Eye (tissue), 1 donor: ENCODE measurements around the gene SLCO2A1.

ENCODE experiments used
- DNase-seq: peaks from one replicate; pipeline ENCODE4 v3.0.0-alpha.2; 2015

Gene SLCO2A1

DNA sequence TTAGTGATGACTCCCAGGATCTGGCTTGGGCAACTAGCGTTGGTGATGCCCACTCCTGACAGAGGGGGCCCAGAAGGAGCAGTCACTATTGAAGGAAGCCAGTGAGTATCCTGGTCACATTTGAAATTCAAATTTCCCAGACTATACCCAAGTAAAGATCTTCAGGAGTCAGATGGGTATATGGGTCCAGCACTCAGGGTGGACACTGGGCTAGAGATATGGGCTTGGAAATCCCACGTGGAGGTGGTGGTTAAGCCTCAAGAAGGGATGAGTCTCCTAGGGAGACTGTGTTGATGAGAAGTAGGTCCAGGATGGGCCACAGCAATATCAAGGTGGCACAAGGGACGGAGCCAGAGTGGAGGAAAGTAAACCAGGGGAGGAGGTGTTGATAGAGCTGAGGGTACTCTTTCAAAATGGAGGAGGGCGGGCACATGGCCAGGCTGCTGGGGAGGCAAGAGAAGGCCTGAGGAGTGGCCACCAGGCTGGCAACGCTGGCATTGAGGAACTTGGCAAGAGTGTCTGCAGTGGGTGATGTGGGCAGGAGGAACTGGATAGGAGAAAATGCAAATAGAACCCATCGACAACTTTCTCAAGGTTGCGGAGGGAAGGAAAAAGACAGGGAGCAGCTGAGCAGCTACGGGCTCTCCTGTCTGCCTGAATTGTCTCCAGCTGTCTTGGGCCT lies 3.7 kb upstream of the SLCO2A1 start:
- no peak for DNase-seq

DNA sequence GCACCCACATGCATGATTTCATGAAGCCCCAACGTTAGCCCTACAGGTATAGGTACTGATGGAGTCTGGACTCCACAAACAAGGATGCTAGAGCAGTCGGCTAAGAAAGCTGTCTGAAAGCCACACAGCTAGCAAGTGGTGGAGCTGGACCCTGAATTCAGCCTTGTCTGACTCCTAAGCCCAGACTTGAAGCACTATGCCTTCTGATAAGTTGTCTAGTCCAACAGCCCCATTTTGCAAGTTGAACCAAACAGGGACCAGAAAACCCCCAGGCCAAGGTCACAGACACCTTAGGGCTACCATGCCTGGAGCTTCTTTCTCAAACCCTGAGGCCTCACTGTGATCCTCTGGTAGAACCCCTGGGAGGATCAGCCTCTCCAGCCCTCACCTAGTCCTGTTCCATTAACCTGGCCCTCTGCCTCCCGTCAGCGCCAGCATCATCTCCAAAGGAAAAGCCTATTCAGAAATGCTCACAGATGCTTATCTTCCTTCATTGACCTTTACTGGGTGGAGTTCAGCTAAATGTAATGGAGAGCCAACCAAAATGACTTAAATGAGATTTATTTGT lies 1.7 kb upstream of the SLCO2A1 start:
- DNase-seq: no peak

DNA sequence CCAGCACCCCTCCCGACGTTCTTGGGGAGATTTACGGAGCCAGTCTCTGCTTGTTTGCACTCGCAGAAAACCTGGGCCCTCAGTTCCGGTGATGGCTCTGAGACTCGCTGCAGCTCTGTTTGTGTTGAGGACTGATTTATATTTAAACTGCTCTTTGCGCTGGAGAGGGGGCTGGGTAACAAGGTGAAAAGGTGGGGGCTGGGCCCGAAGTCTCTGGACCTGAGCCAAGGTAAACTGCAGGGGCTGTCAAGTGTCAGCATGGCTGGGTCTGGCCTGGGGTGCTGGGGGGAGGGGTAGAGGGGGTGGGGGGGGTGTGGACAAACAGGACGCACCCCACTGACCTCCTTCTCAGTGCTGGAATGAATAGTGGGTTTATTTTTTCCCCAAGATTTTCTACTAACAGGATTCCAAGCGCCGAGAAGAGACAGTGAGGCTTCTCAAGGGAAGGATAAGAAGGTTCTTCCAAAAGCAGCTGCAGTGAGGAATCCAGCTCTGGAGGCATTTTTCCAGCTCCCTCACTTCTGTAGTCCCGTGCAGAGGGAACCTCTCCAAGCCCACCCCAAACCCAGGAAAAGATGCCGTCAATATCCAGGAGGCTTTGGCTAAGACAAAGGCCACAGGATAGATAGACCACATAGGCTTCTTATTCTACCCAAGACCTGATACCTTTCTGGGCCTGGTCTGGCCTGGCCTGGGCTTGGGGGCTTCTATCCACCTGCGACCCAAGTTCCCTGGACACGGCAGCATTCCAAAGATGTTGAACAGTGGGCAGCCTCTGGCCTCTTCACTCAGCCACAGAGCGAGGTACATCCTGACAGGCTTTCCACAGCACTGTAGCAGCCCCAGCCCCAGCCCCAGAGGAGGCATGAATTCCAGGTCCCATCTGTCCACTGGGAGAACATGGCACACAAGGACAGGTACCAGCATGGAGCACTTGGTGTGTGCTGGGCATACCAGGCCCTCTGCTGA lies 938 bp upstream of the SLCO2A1 start:
- peak; percentile 38 for DNase-seq

DNA sequence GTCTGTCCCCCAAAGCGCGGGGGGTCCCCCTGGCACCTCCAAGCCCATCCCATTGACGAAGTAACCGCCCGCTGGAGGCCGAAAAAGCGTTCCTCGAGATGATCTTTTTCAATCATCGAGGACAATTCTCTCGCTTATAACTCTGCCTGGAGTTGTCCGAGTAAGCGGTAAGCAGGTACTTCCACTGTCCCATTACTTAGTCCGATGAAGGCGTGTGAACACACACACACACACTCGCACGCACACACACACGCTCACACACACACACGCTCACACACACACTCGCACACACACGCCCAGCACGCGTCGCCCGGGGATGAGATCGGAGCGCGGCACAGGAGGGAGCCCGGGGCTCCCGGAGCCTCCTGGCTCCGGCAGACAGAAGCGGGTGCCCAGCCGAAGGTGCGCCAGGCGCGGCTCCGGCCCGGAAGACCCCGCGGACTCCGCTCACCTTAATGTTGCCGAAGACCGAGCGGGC lies 430 bp downstream of the SLCO2A1 start:
- no peak for DNase-seq

DNA sequence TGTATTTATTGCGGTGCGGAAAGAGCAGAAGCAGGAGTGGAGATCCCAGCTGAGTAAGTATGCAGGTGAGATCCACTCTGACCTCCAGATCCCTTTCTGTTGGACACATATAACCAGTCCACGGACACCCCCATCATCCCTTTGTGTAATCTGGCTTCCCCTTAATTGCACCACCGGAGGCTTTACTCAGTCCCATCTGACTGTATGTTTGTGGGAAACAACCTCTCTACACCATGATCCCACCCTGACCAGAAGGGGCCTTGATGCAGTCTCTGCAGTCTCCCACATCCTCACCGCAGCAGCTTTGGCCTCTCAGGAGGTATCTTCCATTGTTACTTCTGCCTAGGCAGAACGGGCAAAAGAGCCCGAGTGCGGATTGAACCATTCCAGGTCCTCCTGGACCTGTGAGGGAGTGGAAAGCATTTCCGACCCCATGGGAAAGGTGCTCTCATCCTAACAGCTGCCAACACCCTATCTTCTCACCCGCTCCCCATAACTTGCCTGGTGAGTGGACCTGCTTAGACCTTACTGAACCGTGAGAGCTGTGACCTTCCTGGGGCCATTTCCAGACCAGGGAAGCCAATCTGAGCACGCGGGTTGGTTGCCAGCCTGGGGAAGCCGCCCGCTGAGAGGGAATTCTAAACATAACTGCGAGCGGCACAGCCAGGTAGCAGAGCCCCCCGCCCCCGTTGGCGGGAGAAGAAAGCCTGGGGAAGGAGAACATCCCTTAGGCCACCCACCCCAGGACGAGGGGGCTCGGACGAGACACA lies 1.1 kb downstream of the SLCO2A1 start:
- peak; percentile 38 for DNase-seq

DNA sequence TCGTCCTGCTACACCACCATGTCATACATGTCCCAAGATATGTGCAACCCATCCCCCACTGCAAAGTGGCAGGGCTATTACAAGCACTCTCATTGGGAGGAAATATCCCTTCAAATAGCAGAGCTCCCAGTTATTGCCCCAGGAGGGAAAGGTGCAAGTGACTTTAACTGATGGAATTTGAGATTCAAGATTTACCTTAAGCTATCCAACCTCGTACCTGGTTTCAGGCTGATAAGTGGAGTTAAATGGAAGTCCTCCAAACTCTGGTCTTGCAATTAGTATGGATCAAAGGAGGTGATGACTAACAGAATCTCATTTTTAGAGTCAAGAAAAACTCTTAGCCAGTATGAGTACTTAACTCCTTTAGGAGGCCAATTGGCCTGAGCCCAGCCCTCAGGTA lies 2.1 kb downstream of the SLCO2A1 start:
- no peak for DNase-seq

DNA sequence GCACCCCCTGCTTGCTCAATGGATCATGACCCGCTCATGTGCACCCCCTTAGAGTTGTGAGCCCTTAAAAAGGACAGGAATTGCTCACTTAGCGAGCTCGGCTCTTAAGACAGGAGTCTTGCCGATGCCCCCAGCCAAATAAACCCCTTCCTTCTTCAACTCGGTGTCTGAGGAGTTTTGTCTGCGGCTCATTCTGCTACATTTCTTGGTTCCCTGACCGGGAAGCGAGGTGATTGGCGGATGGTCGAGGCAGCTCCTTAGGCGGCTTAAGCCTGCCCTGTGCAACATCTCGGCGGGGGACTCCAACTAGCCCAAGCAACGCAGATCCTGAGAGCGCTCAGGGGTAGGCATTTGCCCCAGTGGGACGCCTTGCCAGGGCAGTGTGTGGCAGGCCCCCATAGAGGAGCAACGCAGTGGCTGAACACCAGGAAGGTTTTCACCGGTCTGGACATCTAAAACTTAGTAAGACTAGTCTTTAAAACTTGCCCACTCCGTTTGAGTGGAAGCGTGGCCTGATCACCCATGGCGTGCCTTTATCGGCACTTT lies 9.5 kb downstream of the SLCO2A1 start:
- no peak for DNase-seq

DNA sequence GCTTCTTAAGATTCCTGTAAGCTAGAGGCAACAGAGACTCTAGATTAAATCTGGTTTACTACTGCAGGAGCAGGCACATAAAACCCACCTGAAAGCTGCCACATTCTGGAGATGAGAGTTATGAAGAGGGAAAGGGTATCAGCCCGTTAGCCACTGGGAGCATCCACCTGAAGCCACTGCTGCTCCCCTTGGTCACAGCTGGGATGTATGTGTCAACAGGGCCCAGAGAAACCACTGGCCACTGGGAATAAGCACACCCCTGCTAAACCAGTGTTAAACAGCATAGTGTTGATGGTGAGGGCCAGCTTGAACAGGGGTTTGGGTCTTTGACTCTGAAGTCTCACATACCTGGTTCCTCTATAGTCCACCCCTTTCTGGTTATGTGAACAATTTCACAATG lies 10.9 kb downstream of the SLCO2A1 start:
- no peak for DNase-seq

DNA sequence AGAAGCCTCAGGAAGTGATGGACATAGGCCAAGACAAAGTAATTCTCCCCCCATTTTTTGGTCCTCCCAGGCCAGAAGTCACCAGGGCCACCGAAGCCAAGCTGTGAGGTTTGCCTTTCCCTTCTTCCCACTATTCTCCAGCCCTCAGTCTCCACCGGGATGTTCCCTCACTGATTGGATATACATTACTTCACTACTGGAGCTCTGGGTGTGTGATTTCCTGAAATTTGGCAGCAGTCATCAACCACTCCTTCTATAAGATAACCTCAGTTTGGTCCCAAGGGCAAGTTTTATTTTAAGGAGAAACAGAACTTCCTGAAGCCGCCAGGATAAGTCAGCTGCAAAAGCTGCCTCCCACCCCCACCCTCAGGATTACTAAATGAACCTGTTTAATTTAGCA lies 11.3 kb downstream of the SLCO2A1 start:
- DNase-seq: no peak

DNA sequence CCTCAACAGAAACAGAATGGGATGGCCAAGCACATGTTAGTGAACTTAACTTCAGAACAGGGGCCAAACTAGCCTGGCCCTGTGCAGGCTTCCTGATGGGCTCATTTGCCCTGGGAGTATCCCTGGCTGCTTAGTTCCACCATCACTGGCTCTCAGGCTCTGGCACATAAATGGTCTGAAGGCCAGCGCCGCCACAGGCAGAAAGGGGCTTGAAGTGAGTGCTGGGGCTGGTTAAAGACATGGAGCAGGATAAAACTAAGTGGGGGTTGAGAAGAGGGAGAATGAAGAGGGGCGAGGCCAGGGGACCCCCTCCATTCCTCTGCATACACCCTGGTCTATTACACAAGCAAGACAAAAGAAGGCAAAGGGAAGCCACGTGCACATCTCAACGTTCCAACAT lies 12.2 kb downstream of the SLCO2A1 start:
- no peak for DNase-seq

DNA sequence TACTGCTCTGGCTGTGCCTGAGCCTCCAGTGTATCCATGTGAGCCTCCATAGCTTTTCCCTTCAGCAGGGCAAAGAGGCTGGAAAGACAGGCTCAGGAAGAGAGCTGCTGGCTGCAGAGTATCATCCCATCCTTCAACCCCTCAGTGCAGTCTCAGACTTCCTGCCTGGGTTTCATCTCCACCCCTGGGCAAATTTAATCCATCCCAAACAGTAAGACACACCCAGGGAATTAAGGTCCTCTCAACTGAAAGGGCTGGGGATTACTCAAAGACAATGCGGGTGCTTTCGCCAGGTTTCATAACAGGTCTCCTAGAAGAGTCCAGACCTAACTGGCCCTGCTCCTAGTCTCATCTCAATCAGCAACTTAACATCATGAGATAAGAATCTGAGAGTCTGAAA lies 15.5 kb downstream of the SLCO2A1 start:
- no peak for DNase-seq

DNA sequence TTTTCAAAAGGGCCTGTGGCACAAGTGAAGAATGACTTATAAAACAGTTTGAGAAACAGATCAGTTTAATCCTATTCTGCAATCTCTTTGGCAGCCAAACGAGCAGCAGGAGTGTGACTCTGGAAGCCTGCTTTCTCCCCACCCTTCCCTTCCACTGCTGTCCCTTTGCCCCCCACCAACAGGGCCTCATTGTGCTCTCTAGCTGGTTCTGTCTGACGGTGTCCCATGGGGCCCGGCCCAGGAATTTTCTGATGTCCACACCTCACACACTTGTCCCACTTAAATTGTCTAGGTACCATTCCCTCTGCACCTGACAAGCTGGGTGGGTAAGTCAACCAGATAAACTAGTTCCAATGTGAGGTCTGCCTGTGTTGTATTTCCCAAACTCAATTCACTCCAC lies 16.4 kb downstream of the SLCO2A1 start:
- no peak for DNase-seq

DNA sequence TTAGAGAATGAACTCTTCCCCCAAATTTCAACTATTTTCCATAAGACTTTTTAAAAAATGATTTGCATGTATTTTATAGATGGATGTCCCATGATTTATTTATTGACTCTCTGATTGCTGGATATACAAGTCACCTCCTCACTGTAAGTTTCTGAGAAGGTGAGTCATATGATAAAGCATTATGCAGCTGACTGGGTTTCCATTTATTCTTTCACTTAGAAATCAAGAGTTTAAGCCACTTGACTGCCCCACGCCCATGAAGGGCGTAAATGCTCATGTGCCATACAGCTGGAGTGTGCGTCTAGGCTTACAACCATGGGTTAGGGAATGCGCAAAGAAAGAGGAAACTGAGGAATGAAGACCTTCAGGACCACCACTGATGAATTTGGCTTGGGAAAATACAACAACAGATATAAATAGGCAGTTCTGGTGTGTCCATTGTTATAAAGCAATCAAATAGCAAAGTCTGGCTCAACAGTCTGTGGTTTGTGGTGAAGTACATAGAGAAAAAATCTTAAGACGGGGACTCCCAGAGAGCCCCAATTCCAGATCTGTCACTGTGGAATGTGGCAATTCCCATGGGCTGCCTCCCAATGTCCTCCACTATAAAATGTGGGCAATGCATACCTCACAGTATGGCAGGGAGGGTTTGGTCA lies 20.3 kb downstream of the SLCO2A1 start:
- no peak for DNase-seq

DNA sequence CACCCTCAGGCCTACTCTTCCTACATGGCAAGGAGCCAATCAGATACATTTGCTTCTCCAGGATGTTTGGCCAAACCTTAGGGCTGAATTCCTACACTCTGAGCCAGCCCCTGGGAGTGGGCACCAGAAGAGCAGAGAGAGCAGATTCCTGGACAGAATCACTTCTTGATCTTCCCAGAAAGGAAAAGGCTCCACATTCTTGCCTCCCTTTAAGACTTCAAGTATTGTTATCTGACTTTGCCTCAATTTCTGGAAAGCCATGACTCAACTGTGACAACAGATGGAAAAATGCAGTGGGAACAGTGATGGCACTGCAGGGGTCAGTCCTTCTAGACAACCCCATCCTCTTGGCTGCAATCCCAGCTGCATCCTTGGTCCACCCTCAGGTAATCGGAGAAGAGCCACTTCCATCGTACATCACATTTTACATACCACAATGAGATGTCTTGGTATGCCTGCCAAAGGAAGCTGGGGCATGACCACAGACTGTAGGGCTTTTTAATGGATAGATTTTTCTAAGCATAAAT lies 21.0 kb downstream of the SLCO2A1 start:
- DNase-seq: no peak

DNA sequence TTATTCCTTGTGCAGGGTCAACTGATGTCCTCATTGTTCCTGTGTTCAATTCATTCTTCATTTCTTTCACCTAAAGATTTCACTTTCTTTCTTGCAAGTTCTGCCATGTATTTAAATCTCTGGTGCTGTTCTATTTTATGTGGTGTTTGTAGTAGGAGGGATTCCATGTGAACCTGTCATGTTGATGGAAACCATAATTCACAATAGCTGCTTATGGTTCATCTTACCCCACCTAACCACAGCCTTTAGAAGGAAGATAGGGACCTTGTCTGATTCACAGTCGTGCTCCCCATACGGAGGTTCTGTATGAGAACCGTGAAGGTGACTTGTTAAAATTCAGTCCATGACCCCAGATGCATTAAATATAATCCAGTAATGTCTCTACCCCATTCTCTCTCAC lies 21.9 kb downstream of the SLCO2A1 start:
- no peak for DNase-seq

DNA sequence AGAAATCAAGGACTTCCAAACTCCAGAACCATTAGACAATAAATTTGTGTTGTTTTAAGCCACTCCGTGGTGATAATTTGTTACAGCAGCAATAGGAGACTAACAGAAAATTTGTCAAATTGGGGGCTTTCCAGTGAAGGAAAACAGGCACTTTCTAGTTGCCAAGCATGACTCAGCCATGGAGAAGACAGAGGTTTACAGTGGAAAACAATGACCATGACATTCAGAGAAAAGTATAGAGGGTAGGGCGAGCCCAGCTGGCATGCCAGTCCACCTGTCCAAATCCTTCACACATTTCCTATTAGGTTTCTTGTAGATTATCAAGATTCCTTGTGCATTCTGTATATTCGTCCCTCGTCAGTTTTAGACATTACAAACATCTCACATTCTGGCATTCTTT lies 24.9 kb downstream of the SLCO2A1 start:
- DNase-seq: no peak

DNA sequence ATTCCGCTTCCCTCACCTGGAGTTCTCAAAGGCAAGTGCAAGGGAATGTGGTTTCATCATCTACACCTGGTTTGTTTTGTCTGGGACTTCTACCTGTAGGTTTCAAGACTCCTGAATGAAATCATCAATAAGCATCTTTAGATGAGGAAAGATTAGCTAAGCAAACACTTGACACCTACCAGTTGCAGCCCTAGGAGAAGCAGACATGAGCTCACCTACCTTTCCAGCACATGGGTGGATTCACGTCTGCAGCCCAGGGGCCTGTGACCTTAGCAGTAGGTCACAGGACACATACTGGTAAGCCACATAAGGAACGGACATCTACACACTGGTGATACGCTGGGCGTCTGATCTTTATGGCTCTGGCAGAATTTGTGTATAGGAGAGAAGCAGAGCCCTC lies 26.7 kb downstream of the SLCO2A1 start:
- no peak for DNase-seq

DNA sequence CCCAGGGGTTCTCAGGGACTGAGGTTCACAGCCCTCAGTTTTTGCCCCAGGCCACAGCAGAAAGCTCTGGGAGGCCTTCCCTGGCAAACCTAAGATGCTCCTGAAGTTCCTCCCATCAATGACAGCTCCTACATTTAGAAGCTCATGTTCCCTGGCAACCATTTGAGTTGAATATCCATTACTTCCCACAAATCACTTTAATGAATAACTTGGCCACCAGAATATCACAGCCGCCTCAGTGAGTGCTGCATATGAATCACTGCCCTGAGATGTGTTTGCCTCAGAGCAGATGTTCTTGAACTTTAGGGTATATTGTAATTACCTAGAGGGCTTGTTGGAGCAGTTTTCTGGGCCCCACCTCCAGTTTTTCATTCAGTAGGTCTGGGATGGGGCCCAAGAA lies 27.4 kb downstream of the SLCO2A1 start:
- no peak for DNase-seq

DNA sequence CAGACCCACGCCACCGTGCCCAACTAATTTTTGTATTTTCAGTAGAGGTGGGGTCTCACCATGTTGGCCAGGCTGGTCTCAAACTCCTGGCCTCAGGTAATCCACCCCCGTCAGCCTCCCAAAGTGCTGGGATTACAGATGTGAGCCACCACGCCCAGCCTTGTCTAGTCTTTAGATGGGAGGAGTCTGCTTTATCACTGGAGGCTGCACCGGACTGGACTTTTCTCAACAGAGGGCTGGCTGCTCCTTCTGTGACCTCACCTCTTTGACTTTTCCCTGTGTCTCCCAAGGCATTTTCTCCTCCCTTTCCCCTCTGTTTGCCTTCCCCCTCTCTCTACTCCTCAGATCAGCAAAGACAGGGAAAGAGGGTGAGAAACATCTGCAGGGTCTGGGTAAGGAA lies 28.5 kb downstream of the SLCO2A1 start:
- no peak for DNase-seq

DNA sequence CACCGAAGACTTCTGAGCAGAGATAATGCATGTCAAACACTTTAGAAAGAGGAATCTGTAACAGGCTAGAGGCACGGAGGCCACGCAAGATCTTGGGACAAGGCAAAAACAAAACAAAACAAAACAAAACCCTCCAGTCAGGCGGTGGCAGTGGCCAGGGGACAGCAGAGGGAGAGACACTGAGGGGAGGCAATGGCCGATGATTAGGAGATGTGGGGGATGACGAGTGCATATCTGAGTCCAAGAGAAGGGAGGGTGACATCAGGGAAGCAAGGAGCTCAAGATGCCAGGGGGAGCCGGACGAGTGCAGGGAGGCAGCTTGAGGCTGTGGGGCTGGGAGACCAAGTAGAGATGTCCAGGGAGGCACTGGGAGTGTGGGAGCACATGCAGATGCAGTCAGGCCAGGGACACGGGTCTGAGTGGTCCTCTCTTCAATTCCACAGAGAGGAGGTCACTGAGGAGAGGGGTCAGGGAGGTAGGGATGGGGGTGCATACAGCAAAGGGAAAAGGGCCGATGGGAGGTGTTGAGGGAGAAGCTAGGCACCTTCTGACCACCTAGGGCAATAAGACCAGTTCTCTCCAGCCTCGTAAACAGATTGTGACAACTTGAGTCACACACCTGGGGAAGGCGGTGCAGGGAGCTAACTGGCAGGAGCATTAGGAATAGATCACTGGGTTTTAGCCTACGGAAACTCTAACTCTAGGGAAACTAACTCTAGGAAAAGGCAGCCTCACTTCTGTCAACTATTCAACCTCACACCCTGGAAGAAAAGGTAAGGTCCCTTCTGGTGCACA lies 29.6 kb downstream of the SLCO2A1 start:
- DNase-seq: no peak

DNA sequence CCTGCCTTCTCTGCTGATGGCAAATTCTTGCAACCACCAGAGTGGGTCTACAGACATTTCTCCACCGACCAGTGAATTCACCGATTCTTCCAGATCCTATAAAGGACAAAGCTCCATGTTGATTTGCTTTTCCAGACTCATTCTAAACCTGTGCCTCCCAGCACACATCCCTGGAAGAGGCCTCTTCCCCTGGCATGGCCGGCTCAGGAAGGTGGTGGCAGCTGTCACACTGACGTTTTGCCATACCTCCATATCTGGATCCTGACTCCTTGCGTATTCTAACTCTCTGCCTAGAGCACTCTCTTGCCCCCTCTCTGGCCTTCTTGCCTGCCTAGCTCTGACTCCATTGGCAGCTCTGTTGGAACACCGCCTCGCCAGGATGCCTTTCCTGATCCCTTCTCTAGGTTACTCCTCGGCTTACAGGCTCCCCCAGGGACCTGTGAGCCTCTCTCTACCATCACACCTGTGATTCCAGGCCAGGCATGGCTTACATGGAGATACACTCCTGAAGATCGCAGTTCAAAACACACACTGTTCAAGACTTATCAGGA lies 31.0 kb downstream of the SLCO2A1 start:
- no peak for DNase-seq
